ENCODE results near the gene RGL1. TPM values are rescaled to one million over a fixed set of nuclear protein-coding genes. Genes with fewer than 3 reads are reported as not detected.
A peak's percentile ranks its signal among the peaks of the same experiment; 100 is the strongest.

Gene RGL1
- total and polyA plus RNA-seq, 7 experiments from 2014 or later: 0.90 to 6.2 (median 2.6) TPM

- Histone ChIP-seq H3K27ac (ENCODE audit: low read depth, low read length) (no peak overlapping the region), H3K4me1 (ENCODE audit: control insufficient read depth in 2 of 2, insufficient read depth in 2 of 2, low read length in 2 of 2) (peaks cover 0 to 5% of the 10 kb centered on the region in 2 donors), H3K36me3 (ENCODE audit: control insufficient read depth in 2 of 3, insufficient read depth in 3 of 3, low read length in 3 of 3) (no peaks in the 10 kb centered on the region), H3K27me3 (ENCODE audit: control insufficient read depth in 2 of 2, insufficient read depth in 2 of 2, low read length in 2 of 2) (no peaks in the 10 kb centered on the region), H3K9me3 (ENCODE audit: control insufficient read depth in 2 of 3, low read length in 3 of 3) (no peaks in the 10 kb centered on the region), H3K4me3 (ENCODE audit: low read length) (no peak overlapping the region)
- H3K4me1 Mint-ChIP-seq: peaks cover 10 to 24% (median 17%) of the 10 kb centered on the region in 7 donors
- no peak overlapping the region for H3K4me3 Mint-ChIP-seq
- POLR2A ChIA-PET: no interaction called here
- CTCF ChIA-PET: no interaction called here
- no peak for DNase-seq
- peaks cover 0 to 24% (median 14%) of the 10 kb centered on the region in 5 donors for H3K36me3 Mint-ChIP-seq
- peak; percentile 54 for ATAC-seq
- H3K9me3 Mint-ChIP-seq: no peaks in the 10 kb centered on the region
- peak overlapping the region in 1 of 9 donors; percentile 56 for H3K27ac Mint-ChIP-seq
- intact Hi-C loops (cut with micrococcal nuclease): no loop called here
- H3K27me3 Mint-ChIP-seq: peaks cover 5 to 25% (median 20%) of the 10 kb centered on the region in 5 donors
Measured at GRCh38 chr1:183810121-183810520, 5.2 kb downstream of the RGL1 start.

- Histone ChIP-seq H3K4me1 (ENCODE audit: control insufficient read depth in 2 of 2, insufficient read depth in 2 of 2, low read length in 2 of 2) (peaks cover 0 to 4% of the 10 kb centered on the region in 2 donors), H3K9me3 (ENCODE audit: control insufficient read depth in 2 of 3, low read length in 3 of 3) (no peaks in the 10 kb centered on the region), H3K27ac (ENCODE audit: low read depth, low read length) (no peak overlapping the region), H3K36me3 (ENCODE audit: control insufficient read depth in 2 of 3, insufficient read depth in 3 of 3, low read length in 3 of 3) (no peaks in the 10 kb centered on the region), H3K27me3 (ENCODE audit: control insufficient read depth in 2 of 2, insufficient read depth in 2 of 2, low read length in 2 of 2) (no peaks in the 10 kb centered on the region), H3K4me3 (ENCODE audit: low read length) (no peak overlapping the region)
- no peak for DNase-seq
- H3K36me3 Mint-ChIP-seq: peaks cover 0 to 24% (median 14%) of the 10 kb centered on the region in 5 donors
- ChIA-PET CTCF (no interaction called here), POLR2A (no interaction called here)
- H3K4me1 Mint-ChIP-seq: peaks cover 3 to 19% (median 11%) of the 10 kb centered on the region in 7 donors
- no peak overlapping the region for H3K27ac Mint-ChIP-seq
- ATAC-seq: no peak
- no peak overlapping the region for H3K4me3 Mint-ChIP-seq
- intact Hi-C loops (cut with micrococcal nuclease): no loop called here
- H3K27me3 Mint-ChIP-seq: peaks cover 0 to 25% (median 17%) of the 10 kb centered on the region in 5 donors
- no peaks in the 10 kb centered on the region for H3K9me3 Mint-ChIP-seq
Measured at GRCh38 chr1:183810756-183811544, 6.0 kb downstream of the RGL1 start.

GRCh38 chr1:183812128-183812527 is 7.2 kb downstream of the RGL1 start:
- no peak overlapping the region for H3K4me3 ChIP-seq (ENCODE audit: low read length)
- H3K4me1 Mint-ChIP-seq: peaks cover 0 to 8% (median 0%) of the 10 kb centered on the region in 7 donors
- H3K27ac Mint-ChIP-seq: no peak overlapping the region
- ATAC-seq: no peak
- H3K36me3 ChIP-seq (ENCODE audit: control insufficient read depth in 2 of 3, insufficient read depth in 3 of 3, low read length in 3 of 3): no peaks in the 10 kb centered on the region
- H3K27me3 ChIP-seq (ENCODE audit: control insufficient read depth in 2 of 2, insufficient read depth in 2 of 2, low read length in 2 of 2): no peaks in the 10 kb centered on the region
- intact Hi-C loops (cut with micrococcal nuclease): no loop called here
- H3K27me3 Mint-ChIP-seq: peaks cover 0 to 14% (median 9%) of the 10 kb centered on the region in 5 donors
- no peak overlapping the region for H3K4me3 Mint-ChIP-seq
- H3K27ac ChIP-seq (ENCODE audit: low read depth, low read length): no peak overlapping the region
- H3K36me3 Mint-ChIP-seq: peaks cover 0 to 24% (median 14%) of the 10 kb centered on the region in 5 donors
- no peaks in the 10 kb centered on the region for H3K4me1 ChIP-seq (ENCODE audit: control insufficient read depth in 2 of 2, insufficient read depth in 2 of 2, low read length in 2 of 2)
- no peaks in the 10 kb centered on the region for H3K9me3 Mint-ChIP-seq
- POLR2A ChIA-PET: no interaction called here
- CTCF ChIA-PET: interaction anchor here (0.7 kb wide), 1 partner anchor 107 kb away, joined by 3 read pairs; no protein-coding TSS in a partner anchor
- DNase-seq: no peak
- H3K9me3 ChIP-seq (ENCODE audit: control insufficient read depth in 2 of 3, low read length in 3 of 3): no peaks in the 10 kb centered on the region

- no peak for ATAC-seq
- Histone ChIP-seq H3K4me1 (ENCODE audit: control insufficient read depth in 2 of 2, insufficient read depth in 2 of 2, low read length in 2 of 2) (no peaks in the 10 kb centered on the region), H3K36me3 (ENCODE audit: control insufficient read depth in 2 of 3, insufficient read depth in 3 of 3, low read length in 3 of 3) (no peaks in the 10 kb centered on the region), H3K4me3 (ENCODE audit: low read length) (no peak overlapping the region), H3K27me3 (ENCODE audit: control insufficient read depth in 2 of 2, insufficient read depth in 2 of 2, low read length in 2 of 2) (no peaks in the 10 kb centered on the region), H3K9me3 (ENCODE audit: control insufficient read depth in 2 of 3, low read length in 3 of 3) (no peaks in the 10 kb centered on the region), H3K27ac (ENCODE audit: low read depth, low read length) (no peak overlapping the region)
- intact Hi-C loops (cut with micrococcal nuclease): no loop called here
- ChIA-PET CTCF (interaction anchor here (0.7 kb wide), 1 partner anchor 108 kb away, joined by 3 read pairs; no protein-coding TSS in a partner anchor), POLR2A (no interaction called here)
- Mint-ChIP-seq H3K4me3 (no peak overlapping the region), H3K36me3 (peaks cover 0 to 24% (median 14%) of the 10 kb centered on the region in 5 donors), H3K9me3 (no peaks in the 10 kb centered on the region), H3K27me3 (peaks cover 0 to 14% (median 8%) of the 10 kb centered on the region in 5 donors), H3K27ac (peak overlapping the region in 1 of 9 donors; percentile 22), H3K4me1 (peaks cover 0 to 8% (median 0%) of the 10 kb centered on the region in 7 donors)
- no peak for DNase-seq
Measured at GRCh38 chr1:183812686-183813569, 8.0 kb downstream of the RGL1 start.

- ATAC-seq (no peak), DNase-seq (no peak)
- Histone ChIP-seq H3K27ac (ENCODE audit: low read depth, low read length) (no peak overlapping the region), H3K4me1 (ENCODE audit: control insufficient read depth in 2 of 2, insufficient read depth in 2 of 2, low read length in 2 of 2) (no peaks in the 10 kb centered on the region), H3K4me3 (ENCODE audit: low read length) (no peak overlapping the region), H3K27me3 (ENCODE audit: control insufficient read depth in 2 of 2, insufficient read depth in 2 of 2, low read length in 2 of 2) (no peaks in the 10 kb centered on the region), H3K9me3 (ENCODE audit: control insufficient read depth in 2 of 3, low read length in 3 of 3) (no peaks in the 10 kb centered on the region), H3K36me3 (ENCODE audit: control insufficient read depth in 2 of 3, insufficient read depth in 3 of 3, low read length in 3 of 3) (no peaks in the 10 kb centered on the region)
- H3K4me3 Mint-ChIP-seq: no peak overlapping the region
- H3K27ac Mint-ChIP-seq: no peak overlapping the region
- H3K4me1 Mint-ChIP-seq: peaks cover 0 to 8% (median 0%) of the 10 kb centered on the region in 7 donors
- H3K36me3 Mint-ChIP-seq: peaks cover 0 to 17% (median 5%) of the 10 kb centered on the region in 5 donors
- peaks cover 0 to 8% (median 2%) of the 10 kb centered on the region in 5 donors for H3K27me3 Mint-ChIP-seq
- no peaks in the 10 kb centered on the region for H3K9me3 Mint-ChIP-seq
- CTCF ChIA-PET: no interaction called here
- intact Hi-C loops (cut with micrococcal nuclease): no loop called here
- POLR2A ChIA-PET: no interaction called here
Measured at GRCh38 chr1:183814121-183814681, 9.3 kb downstream of the RGL1 start.

GRCh38 chr1:183816110-183816509 is 11.2 kb downstream of the RGL1 start:
- H3K4me3 Mint-ChIP-seq: no peak overlapping the region
- no peaks in the 10 kb centered on the region for H3K4me1 ChIP-seq (ENCODE audit: control insufficient read depth in 2 of 2, insufficient read depth in 2 of 2, low read length in 2 of 2)
- no peak overlapping the region for H3K27ac ChIP-seq (ENCODE audit: low read depth, low read length)
- ATAC-seq: no peak
- H3K27ac Mint-ChIP-seq: no peak overlapping the region
- H3K36me3 Mint-ChIP-seq: peaks cover 0 to 4% (median 0%) of the 10 kb centered on the region in 5 donors
- H3K9me3 Mint-ChIP-seq: no peaks in the 10 kb centered on the region
- no peaks in the 10 kb centered on the region for H3K36me3 ChIP-seq (ENCODE audit: control insufficient read depth in 2 of 3, insufficient read depth in 3 of 3, low read length in 3 of 3)
- no peaks in the 10 kb centered on the region for H3K27me3 Mint-ChIP-seq
- no peaks in the 10 kb centered on the region for H3K27me3 ChIP-seq (ENCODE audit: control insufficient read depth in 2 of 2, insufficient read depth in 2 of 2, low read length in 2 of 2)
- H3K4me1 Mint-ChIP-seq: peaks cover 0 to 8% (median 0%) of the 10 kb centered on the region in 7 donors
- intact Hi-C loops (cut with micrococcal nuclease): no loop called here
- DNase-seq: no peak
- H3K9me3 ChIP-seq (ENCODE audit: control insufficient read depth in 2 of 3, low read length in 3 of 3): no peaks in the 10 kb centered on the region
- CTCF ChIA-PET: no interaction called here
- no peak overlapping the region for H3K4me3 ChIP-seq (ENCODE audit: low read length)
- POLR2A ChIA-PET: no interaction called here

Measured in naive thymus-derived CD4-positive, alpha-beta T cell (primary cell).